A673 (cell line): ENCODE results near the gene IGF2.

ENCODE experiments used
- EZH2 ChIP-seq: fragments of 200-600 bp; sonication (generic); IDR thresholded peaks from 2 replicates; pipeline ENCODE4 v1.6.1; 2017; ENCODE audit warnings: borderline replicate concordance, low read depth, mild to moderate bottlenecking, mixed read lengths, antibody characterized with exemption, low read length; ENCODE audit not compliant: poor library complexity, severe bottlenecking
- TF ChIP-seq, protein P1 (sequence below): fragments of 300-800, 200-600 bp; sonication (generic); conservative IDR thresholded peaks from 2 replicates; pipeline ENCODE4 v1.5.1; 2017; ENCODE audit warnings: low read depth, mild to moderate bottlenecking, antibody characterized with exemption, low read length, moderate library complexity, mixed read lengths

GRCh38 chr11:2149864-2150847 lies 11.0 kb upstream of the IGF2 start:
- no peak for TF ChIP-seq EZH2
- TF ChIP-seq, protein P1, sequence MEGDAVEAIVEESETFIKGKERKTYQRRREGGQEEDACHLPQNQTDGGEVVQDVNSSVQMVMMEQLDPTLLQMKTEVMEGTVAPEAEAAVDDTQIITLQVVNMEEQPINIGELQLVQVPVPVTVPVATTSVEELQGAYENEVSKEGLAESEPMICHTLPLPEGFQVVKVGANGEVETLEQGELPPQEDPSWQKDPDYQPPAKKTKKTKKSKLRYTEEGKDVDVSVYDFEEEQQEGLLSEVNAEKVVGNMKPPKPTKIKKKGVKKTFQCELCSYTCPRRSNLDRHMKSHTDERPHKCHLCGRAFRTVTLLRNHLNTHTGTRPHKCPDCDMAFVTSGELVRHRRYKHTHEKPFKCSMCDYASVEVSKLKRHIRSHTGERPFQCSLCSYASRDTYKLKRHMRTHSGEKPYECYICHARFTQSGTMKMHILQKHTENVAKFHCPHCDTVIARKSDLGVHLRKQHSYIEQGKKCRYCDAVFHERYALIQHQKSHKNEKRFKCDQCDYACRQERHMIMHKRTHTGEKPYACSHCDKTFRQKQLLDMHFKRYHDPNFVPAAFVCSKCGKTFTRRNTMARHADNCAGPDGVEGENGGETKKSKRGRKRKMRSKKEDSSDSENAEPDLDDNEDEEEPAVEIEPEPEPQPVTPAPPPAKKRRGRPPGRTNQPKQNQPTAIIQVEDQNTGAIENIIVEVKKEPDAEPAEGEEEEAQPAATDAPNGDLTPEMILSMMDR, result peak; percentile 56
